H1 (cell line): ENCODE data around the gene YRDC. TPM values are rescaled to one million over a fixed set of nuclear protein-coding genes. Genes with fewer than 3 reads are reported as not detected.

Source experiments
- NANOG ChIP-seq: IDR thresholded peaks from 2 replicates; pipeline ENCODE4 v1.6.1; 2011; ENCODE audit warnings: low read length, low read depth, mild to moderate bottlenecking, inconsistent platforms; ENCODE audit not compliant: insufficient read depth, poor library complexity, severe bottlenecking
- RAD21 ChIP-seq, 2 experiments: IDR thresholded peaks in 1 of 2; conservative IDR thresholded peaks in 1 of 2; 2 replicates each; pipeline ENCODE4 v1.6.1; 2011; ENCODE audit warnings: low read depth in 2 of 2, low read length in 2 of 2, improper control_type of control experiment in 1 of 2, inconsistent platforms in 1 of 2, mild to moderate bottlenecking in 1 of 2, moderate library complexity in 1 of 2
- RNF2 ChIP-seq: fragments of 200-900, 300-1000 bp; sonication (generic); IDR thresholded peaks from 2 replicates; pipeline ENCODE4 v1.7.1; 2016; ENCODE audit warnings: borderline replicate concordance, low read depth, mild to moderate bottlenecking, antibody characterized with exemption, low read length; ENCODE audit not compliant: poor library complexity, severe bottlenecking; ENCODE audit errors: missing control alignments
- SP1 ChIP-seq: IDR thresholded peaks from 2 replicates; pipeline ENCODE4 v1.6.1; 2011; ENCODE audit warnings: low read depth, low read length
- TAF1 ChIP-seq: IDR thresholded peaks from 2 replicates; pipeline ENCODE4 v1.6.1; 2011; ENCODE audit warnings: mild to moderate bottlenecking, low read depth, low read length
- TAF7 ChIP-seq: optimal IDR thresholded peaks from 2 replicates; pipeline ENCODE3; 2011; ENCODE audit warnings: low read depth, mild to moderate bottlenecking, inconsistent platforms, low read length, moderate library complexity, borderline replicate concordance
- polyA plus RNA-seq, 7 experiments: library from polyadenylated mRNA; depleted of rRNA in 3 of 7; stranded (reverse) in 5 of 7; unstranded in 2 of 7; fragments of >200 nt in 5 of 7; fragments of 200-250 nt in 2 of 7; gene quantifications; 1 replicate in 5 of 7; 2 replicates in 1 of 7; 4 replicates in 1 of 7; pipeline versions ENCODE4 v1.2.1 to v1.2.3, GENCODE V29; 2011 to 2013; ENCODE audit warnings: missing spikeins in 2 of 7, mixed read lengths in 2 of 7
- total RNA-seq: library from RNA; stranded (reverse); fragmentation: NEBNext Ultra II Directional; extraction: Animal tissue kit (Norgen Biotek cat#: 25700); gene quantifications from 2 replicates; pipeline ENCODE4 v1.2.1, GENCODE V29; 2021
- TF ChIP-seq, protein P1 (sequence below): IDR thresholded peaks from 2 replicates; pipeline ENCODE4 v1.6.1; 2012; ENCODE audit warnings: inconsistent platforms

The YRDC gene
- total and polyA plus RNA-seq, 2 of the 8 experiments (the other 6 are each of a cell fraction or from before 2014, with no cell fraction given) = 21.1 to 21.6 TPM

DNA sequence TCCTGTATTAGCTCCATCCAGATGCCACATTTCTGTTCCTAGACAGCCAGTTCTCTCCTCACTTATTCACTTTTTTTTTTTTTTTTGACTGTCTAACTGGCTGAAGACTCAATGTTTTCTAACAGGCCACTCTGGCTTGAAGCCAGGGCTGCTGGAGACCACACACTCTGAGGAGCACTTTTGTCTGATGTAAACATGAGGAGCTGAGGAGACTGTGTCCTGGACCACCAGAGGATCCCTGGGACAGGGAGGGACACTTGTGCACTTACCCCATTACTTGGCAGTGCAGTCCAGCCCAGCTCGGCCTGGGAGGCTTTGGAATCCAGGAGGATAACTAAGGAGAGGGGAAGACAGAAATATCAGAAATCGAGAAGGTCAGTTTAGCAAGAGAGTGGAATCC is 45.5 kb downstream of the YRDC start (continued):
- no peak for TF ChIP-seq RNF2
- TF ChIP-seq TAF7 = no peak
- no peak for TF ChIP-seq RAD21 (IDR thresholded peaks at IDR 0.05 in 1 of 2, conservative IDR thresholded peaks at IDR 0.05 in 1 of 2; ENCODE audit: low read depth in 2 of 2, low read length in 2 of 2)
- no peak for TF ChIP-seq TAF1
- no peak for TF ChIP-seq NANOG
- TF ChIP-seq, protein P1, sequence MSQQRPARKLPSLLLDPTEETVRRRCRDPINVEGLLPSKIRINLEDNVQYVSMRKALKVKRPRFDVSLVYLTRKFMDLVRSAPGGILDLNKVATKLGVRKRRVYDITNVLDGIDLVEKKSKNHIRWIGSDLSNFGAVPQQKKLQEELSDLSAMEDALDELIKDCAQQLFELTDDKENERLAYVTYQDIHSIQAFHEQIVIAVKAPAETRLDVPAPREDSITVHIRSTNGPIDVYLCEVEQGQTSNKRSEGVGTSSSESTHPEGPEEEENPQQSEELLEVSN = no peak
- TF ChIP-seq SP1 = no peak
